Upper lobe of left lung (tissue), 4 donors: ENCODE results near the gene COG5.

ENCODE experiments used
- POLR2A ChIP-seq, 4 donors: fragments of 450-650 bp; IDR thresholded peaks; one replicate each; pipeline ENCODE4 v1.5.1; 2016 to 2017; ENCODE audit warnings: antibody characterized with exemption in 4 of 4, mild to moderate bottlenecking in 2 of 4
- POLR2AphosphoS5 ChIP-seq, 2 donors: sonication (generic); formaldehyde crosslinking; IDR thresholded peaks; one replicate each; pipeline ENCODE4 v1.5.1; 2017; ENCODE audit warnings: antibody characterized with exemption in 2 of 2
- TF ChIP-seq, protein P1 (sequence below), 6 experiments: fragments of 450-650 bp in 4 of 6; fragments of 200-600 bp in 2 of 6; sonication (generic) in 2 of 6; IDR thresholded peaks; one replicate each; pipeline ENCODE4 v1.5.1; 2016 to 2019; ENCODE audit warnings: antibody characterized with exemption in 6 of 6

DNA sequence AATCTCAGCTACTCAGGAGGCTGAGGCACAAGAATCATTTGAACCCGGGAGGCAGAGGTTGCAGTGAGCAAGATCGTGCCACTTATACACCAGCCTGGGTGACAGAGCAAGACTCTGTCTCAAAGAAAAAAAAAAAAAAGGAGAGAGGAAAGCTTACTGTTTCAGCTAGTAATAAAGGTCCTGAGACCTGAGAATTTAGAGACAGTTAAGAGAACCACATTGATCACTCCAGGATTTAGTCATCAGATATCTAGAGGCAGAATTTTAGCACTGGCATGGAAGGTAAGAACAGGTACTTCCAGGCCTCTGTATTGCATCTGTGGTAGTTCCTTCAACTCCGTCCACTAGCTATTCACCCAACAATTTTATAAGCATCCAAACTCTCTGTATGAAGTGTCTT is 7.8 kb downstream of the COG5 start:
- TF ChIP-seq, protein P1, sequence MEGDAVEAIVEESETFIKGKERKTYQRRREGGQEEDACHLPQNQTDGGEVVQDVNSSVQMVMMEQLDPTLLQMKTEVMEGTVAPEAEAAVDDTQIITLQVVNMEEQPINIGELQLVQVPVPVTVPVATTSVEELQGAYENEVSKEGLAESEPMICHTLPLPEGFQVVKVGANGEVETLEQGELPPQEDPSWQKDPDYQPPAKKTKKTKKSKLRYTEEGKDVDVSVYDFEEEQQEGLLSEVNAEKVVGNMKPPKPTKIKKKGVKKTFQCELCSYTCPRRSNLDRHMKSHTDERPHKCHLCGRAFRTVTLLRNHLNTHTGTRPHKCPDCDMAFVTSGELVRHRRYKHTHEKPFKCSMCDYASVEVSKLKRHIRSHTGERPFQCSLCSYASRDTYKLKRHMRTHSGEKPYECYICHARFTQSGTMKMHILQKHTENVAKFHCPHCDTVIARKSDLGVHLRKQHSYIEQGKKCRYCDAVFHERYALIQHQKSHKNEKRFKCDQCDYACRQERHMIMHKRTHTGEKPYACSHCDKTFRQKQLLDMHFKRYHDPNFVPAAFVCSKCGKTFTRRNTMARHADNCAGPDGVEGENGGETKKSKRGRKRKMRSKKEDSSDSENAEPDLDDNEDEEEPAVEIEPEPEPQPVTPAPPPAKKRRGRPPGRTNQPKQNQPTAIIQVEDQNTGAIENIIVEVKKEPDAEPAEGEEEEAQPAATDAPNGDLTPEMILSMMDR (IDR thresholded peaks at IDR 0.05): no peak
- TF ChIP-seq POLR2A (IDR thresholded peaks at IDR 0.05) (no peak), POLR2AphosphoS5 (IDR thresholded peaks at IDR 0.05) (no peak)
